CD4-positive, alpha-beta T cell treated with Interleukin-15 for 1 hour (primary cell): ENCODE data around the gene RFT1.
"Not testable (repeated sequence)": the region's sequence is repeated elsewhere in the genome, so short reads cannot be mapped to it uniquely, and the experiment has no call there.

ENCODE experiments used
- DNase-seq: peaks from one replicate; pipeline ENCODE4 v3.0.0-alpha.2; 2020

Gene RFT1

GRCh38 chr3:53163444-53164387, 33.5 kb upstream of the RFT1 start:
- DNase-seq = no peak

GRCh38 chr3:53162672-53163443, 32.6 kb upstream of the RFT1 start:
- peak; percentile 75 for DNase-seq

- DNase-seq = peak; percentile 75
Observed at GRCh38 chr3:53161820-53162671, 31.8 kb upstream of the RFT1 start.

GRCh38 chr3:53161450-53161819, 31.2 kb upstream of the RFT1 start:
- no peak for DNase-seq

- peak; percentile 84 for DNase-seq
Observed at GRCh38 chr3:53160660-53161449, 30.6 kb upstream of the RFT1 start, which contains the start of gene PRKCD. TSS of gene PRKCD (plus strand) at chr3:53161209. CDS start at chr3:53178423, 17,214 bp downstream.

GRCh38 chr3:53160061-53160659, 29.9 kb upstream of the RFT1 start:
- DNase-seq = no peak

GRCh38 chr3:53159156-53160060, 29.2 kb upstream of the RFT1 start:
- DNase-seq = no peak

- DNase-seq = no peak
Observed at GRCh38 chr3:53158765-53159155, 28.5 kb upstream of the RFT1 start.

- DNase-seq = no peak
Observed at GRCh38 chr3:53157974-53158580, 27.8 kb upstream of the RFT1 start.

GRCh38 chr3:53156368-53156834, 26.2 kb upstream of the RFT1 start:
- no peak for DNase-seq

- DNase-seq = no peak
Observed at GRCh38 chr3:53155760-53156159, 25.5 kb upstream of the RFT1 start.

- DNase-seq = no peak
Observed at GRCh38 chr3:53154881-53155285, 24.6 kb upstream of the RFT1 start.

- DNase-seq = no peak
Observed at GRCh38 chr3:53153980-53154379, 23.7 kb upstream of the RFT1 start.

GRCh38 chr3:53153264-53153823, 23.1 kb upstream of the RFT1 start:
- DNase-seq = no peak

- DNase-seq = no peak
Observed at GRCh38 chr3:53151870-53152660, 21.8 kb upstream of the RFT1 start.

GRCh38 chr3:53151465-53151864, 21.2 kb upstream of the RFT1 start:
- DNase-seq = no peak

- not testable (repeated sequence) for DNase-seq
Observed at GRCh38 chr3:53151086-53151438, 20.8 kb upstream of the RFT1 start.

- no peak for DNase-seq
Observed at GRCh38 chr3:53150247-53151085, 20.2 kb upstream of the RFT1 start.
